IMR-90 (cell line): ENCODE results near the gene GDF15.

ENCODE experiments used
- CEBPB ChIP-seq: IDR thresholded peaks from 2 replicates; pipeline ENCODE4 v1.6.1; 2012; ENCODE audit warnings: low read depth, low read length, improper control_type of control experiment
- CTCF ChIP-seq: conservative IDR thresholded peaks from 2 replicates; pipeline ENCODE4 v1.5.1; 2012; ENCODE audit warnings: mild to moderate bottlenecking, low read depth, low read length, improper control_type of control experiment
- MAFK ChIP-seq: IDR thresholded peaks from 2 replicates; pipeline ENCODE4 v1.6.1; 2012; ENCODE audit warnings: low read depth, low read length, improper control_type of control experiment
- NFE2L2 ChIP-seq: fragments of 150-350 bp; IDR thresholded peaks from 2 replicates; pipeline ENCODE4 v1.6.1; 2016; ENCODE audit warnings: low read depth, mild to moderate bottlenecking, low read length
- RCOR1 ChIP-seq: IDR thresholded peaks from 2 replicates; pipeline ENCODE4 v1.6.1; 2012; ENCODE audit warnings: mild to moderate bottlenecking, low read length, improper control_type of control experiment; ENCODE audit not compliant: insufficient replicate concordance
- TF ChIP-seq, protein P1 (sequence below): fragments of 150-350 bp; IDR thresholded peaks from 2 replicates; pipeline ENCODE4 v1.6.1; 2016; ENCODE audit warnings: low read depth, mild to moderate bottlenecking, low read length, moderate library complexity, borderline replicate concordance

DNA sequence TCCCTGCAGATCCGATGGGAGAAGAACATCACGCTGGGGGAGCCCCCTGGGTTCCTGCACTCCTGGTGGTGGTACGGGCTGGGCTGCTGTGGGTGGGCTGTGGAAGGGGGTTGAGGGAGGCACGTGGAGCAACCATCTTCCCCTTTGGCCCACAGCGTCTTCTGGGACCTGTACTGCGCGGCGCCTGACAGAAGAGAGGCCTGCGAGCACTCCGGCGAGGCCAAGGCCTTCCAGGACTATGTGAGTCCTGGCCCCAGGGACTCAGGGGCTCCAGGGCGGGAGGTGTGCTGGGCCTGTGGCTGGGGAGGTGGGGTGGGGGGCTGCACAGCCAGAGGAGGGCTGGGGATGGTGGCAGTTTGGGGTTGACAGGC lies 41.8 kb downstream of the GDF15 start:
- TF ChIP-seq CTCF (no peak), CEBPB (no peak), NFE2L2 (no peak), RCOR1 (no peak), MAFK (no peak)
- TF ChIP-seq, protein P1, sequence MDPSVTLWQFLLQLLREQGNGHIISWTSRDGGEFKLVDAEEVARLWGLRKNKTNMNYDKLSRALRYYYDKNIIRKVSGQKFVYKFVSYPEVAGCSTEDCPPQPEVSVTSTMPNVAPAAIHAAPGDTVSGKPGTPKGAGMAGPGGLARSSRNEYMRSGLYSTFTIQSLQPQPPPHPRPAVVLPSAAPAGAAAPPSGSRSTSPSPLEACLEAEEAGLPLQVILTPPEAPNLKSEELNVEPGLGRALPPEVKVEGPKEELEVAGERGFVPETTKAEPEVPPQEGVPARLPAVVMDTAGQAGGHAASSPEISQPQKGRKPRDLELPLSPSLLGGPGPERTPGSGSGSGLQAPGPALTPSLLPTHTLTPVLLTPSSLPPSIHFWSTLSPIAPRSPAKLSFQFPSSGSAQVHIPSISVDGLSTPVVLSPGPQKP = no peak
